ENCODE results near the gene MBIP.

DNA sequence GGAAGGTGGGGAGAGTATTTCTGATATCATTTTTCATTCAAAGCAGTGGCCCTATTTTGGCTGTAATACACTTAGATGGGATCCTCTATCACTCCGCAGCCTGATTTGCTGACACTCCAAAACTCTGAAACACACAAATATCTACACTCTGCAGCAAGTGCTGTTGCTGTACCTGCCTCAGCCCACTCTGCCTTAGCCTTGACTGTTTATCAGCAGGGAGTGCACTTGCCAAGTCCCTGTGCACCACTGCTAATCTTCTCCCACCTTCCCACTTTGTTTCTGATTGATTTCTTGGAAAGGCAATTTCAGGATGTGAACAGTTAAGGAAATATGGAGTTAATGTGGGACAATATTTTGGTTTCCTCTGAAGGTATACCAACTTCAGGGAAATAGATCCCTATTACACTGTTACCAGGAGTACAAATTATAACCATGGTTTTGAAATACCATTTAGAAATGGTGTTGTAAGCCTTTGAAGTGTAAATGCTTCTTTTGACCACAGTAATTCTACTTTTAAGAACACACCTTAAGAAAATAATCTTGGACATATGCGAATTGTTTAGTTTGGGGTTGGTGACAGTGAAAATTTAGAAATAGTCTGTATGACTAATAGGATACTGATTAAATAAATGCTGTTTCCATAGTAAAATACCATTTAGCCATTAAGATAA, 59.3 kb downstream of the MBIP start:
- TF ChIP-seq RAD21 (IDR thresholded peaks at IDR 0.05; ENCODE audit: low read depth) (no peak), EZH2phosphoT487 (IDR thresholded peaks at IDR 0.05; ENCODE audit: borderline replicate concordance) (no peak), EZH2 (IDR thresholded peaks at IDR 0.05) (no peak), SP1 (IDR thresholded peaks at IDR 0.05; ENCODE audit: low read depth) (no peak), POLR2A (IDR thresholded peaks at IDR 0.05; ENCODE audit: borderline replicate concordance, extremely low read depth, insufficient read depth, insufficient read length) (no peak), POLR2AphosphoS5 (IDR thresholded peaks at IDR 0.05; ENCODE audit: low read depth, low read length) (no peak), ZFX (IDR thresholded peaks at IDR 0.05) (no peak), FOSL1 (IDR thresholded peaks at IDR 0.05; ENCODE audit: low read depth) (no peak)
- TF ChIP-seq, protein P1, sequence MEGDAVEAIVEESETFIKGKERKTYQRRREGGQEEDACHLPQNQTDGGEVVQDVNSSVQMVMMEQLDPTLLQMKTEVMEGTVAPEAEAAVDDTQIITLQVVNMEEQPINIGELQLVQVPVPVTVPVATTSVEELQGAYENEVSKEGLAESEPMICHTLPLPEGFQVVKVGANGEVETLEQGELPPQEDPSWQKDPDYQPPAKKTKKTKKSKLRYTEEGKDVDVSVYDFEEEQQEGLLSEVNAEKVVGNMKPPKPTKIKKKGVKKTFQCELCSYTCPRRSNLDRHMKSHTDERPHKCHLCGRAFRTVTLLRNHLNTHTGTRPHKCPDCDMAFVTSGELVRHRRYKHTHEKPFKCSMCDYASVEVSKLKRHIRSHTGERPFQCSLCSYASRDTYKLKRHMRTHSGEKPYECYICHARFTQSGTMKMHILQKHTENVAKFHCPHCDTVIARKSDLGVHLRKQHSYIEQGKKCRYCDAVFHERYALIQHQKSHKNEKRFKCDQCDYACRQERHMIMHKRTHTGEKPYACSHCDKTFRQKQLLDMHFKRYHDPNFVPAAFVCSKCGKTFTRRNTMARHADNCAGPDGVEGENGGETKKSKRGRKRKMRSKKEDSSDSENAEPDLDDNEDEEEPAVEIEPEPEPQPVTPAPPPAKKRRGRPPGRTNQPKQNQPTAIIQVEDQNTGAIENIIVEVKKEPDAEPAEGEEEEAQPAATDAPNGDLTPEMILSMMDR (IDR thresholded peaks at IDR 0.05 in 2 of 3, conservative IDR thresholded peaks at IDR 0.05 in 1 of 3; ENCODE audit: borderline replicate concordance in 1 of 3, insufficient read depth in 1 of 3, low read depth in 2 of 3, low read length in 2 of 3): no peak
- TF ChIP-seq, protein P2, sequence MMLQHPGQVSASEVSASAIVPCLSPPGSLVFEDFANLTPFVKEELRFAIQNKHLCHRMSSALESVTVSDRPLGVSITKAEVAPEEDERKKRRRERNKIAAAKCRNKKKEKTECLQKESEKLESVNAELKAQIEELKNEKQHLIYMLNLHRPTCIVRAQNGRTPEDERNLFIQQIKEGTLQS (IDR thresholded peaks at IDR 0.05): no peak
- TF ChIP-seq, protein P3, sequence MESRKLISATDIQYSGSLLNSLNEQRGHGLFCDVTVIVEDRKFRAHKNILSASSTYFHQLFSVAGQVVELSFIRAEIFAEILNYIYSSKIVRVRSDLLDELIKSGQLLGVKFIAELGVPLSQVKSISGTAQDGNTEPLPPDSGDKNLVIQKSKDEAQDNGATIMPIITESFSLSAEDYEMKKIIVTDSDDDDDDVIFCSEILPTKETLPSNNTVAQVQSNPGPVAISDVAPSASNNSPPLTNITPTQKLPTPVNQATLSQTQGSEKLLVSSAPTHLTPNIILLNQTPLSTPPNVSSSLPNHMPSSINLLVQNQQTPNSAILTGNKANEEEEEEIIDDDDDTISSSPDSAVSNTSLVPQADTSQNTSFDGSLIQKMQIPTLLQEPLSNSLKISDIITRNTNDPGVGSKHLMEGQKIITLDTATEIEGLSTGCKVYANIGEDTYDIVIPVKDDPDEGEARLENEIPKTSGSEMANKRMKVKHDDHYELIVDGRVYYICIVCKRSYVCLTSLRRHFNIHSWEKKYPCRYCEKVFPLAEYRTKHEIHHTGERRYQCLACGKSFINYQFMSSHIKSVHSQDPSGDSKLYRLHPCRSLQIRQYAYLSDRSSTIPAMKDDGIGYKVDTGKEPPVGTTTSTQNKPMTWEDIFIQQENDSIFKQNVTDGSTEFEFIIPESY (IDR thresholded peaks at IDR 0.05; ENCODE audit: extremely low read depth, insufficient replicate concordance, low read length): no peak
